Lung microvascular endothelial cell (primary cell): ENCODE data around the gene RYK. TPM values are rescaled to one million over a fixed set of nuclear protein-coding genes. Genes with fewer than 3 reads are reported as not detected.
A peak's percentile ranks its signal among the peaks of the same experiment; 100 is the strongest.
"Not testable (repeated sequence)": the region's sequence is repeated elsewhere in the genome, so short reads cannot be mapped to it uniquely, and the experiment has no call there.

Source experiments
- DNase-seq, 2 donors: peaks; one replicate each; pipeline versions ENCODE4 v3.0.0 to v3.0.0-alpha.2; 2010; ENCODE audit warnings: low read depth in 2 of 2
- total RNA-seq: library from RNA; depleted of rRNA; stranded (reverse); fragments of >200 nt; gene quantifications from 2 replicates; pipeline ENCODE4 v1.2.1, GENCODE V29; 2014

RYK gene
- 61.5 and 99.6 TPM in 2 replicates for total RNA-seq

DNA sequence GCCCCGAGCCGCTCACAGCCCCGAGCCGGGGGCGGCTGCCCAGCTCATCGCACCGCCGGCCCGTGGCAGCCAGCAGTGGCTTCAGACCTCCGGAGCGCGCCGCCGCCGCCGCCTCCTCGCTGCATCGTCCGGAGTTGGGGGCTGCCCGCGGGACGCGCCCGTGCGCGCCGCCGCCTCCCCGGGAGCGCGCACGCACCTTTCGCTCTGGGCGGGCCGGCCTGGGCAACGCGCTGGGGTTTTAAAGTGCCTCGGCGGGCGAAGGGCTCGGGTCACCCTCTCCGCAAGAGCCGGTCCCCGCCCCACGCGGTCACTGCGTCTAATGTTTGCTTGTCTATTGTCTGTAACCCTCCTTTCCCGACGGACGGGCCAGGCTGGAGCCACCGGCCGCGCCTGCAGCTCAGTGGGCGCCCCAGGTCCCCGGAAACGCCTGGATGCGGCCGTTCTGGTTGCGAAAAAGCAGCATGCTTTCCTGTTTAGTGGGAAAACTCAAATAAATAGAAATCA, at the start of gene RYK:
Gene RYK (minus strand): TSS at position 143 of the 504 bp plus-strand sequence. CDS start 205 bp downstream, outside the sequence.
- peak; percentile 82 to 84 for DNase-seq

DNA sequence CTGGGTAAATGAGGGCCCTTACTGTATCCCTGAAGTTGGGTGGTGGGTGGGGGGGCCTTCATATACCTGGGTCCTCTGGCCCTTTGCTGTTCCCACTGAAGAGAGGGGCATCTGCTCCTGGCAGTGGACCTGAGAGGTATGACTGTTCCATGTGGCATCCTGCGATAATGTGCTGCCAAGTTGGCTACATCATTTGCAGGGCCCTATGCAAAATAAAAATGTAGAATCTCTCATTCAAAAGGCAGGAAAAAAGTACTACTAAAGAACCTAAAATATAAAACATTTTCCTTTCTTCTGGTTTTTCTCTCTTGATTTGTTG, 49.2 kb upstream of the RYK start:
- no peak for DNase-seq

GRCh38 chr3:134299185-134299887, 48.7 kb upstream of the RYK start:
- peak in 1 of 2 donors; percentile 39 for DNase-seq

- no peak for DNase-seq
These were observed 47.6 kb upstream of the RYK start for GRCh38 chr3:134298249-134298648.

DNA sequence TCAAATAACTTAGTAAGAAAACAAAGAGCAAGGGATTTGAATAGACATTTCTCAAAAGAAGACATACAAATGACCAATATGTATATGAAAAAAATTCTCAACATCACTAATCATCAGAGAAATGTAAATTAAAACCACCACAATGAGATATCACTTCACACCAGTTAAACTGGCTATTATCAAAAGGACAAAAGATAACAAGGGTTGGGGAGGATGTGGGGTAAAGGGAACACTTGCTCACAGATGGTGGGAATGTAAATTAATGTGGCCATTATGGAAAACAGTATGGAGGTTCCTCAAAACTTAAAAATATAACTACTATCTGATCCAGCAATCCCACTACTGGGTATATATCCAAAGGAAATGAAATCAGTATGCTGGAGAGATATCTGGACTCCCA, 46.0 kb upstream of the RYK start:
- no peak for DNase-seq

- no peak for DNase-seq
These were observed 45.3 kb upstream of the RYK start for GRCh38 chr3:134295930-134296329.

- DNase-seq: no peak
These were observed 43.9 kb upstream of the RYK start for GRCh38 chr3:134294302-134295280.

GRCh38 chr3:134291319-134292254, 40.9 kb upstream of the RYK start:
- DNase-seq: peak in 1 of 2 donors; percentile 23

GRCh38 chr3:134287512-134287911, 36.9 kb upstream of the RYK start:
- DNase-seq: no peak

GRCh38 chr3:134284438-134284837, 33.8 kb upstream of the RYK start:
- no peak for DNase-seq

- no peak for DNase-seq
These were observed 32.0 kb upstream of the RYK start for GRCh38 chr3:134282659-134283047.

DNA sequence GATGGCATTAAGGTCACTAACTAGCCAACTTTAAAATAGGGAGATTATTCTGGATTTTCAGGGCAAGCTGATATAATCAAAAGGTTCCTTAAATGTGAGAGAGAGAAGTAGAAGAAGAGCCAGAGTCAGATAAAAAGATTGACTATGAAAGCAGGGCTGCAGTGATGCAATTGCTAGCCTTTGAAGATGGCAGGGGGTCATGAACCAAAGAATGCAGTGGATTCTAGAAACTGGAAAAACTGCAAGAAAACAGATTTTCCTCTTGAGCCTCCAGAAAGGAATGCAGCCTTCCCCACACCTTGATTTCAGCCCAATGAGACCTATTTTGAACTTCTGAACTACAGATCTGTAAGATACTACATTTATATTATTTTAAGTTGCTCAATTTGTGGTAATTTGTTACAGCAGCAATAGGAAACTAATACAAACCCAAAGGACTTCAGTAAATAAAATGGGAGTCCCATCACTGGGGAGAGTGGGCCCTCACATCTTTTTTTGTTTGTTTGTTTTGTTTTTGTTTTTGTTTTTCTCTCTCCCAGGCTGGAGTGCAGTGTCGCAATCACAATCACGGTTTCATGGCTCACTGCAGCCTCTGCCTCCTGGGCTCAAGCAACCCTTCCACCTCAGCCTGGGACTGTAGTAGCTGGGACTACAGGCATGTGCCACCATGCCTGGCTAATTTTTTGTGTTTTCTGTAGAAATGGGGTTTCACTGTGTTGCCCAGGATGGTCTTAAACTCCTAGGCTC, 31.4 kb upstream of the RYK start:
- no peak for DNase-seq

DNA sequence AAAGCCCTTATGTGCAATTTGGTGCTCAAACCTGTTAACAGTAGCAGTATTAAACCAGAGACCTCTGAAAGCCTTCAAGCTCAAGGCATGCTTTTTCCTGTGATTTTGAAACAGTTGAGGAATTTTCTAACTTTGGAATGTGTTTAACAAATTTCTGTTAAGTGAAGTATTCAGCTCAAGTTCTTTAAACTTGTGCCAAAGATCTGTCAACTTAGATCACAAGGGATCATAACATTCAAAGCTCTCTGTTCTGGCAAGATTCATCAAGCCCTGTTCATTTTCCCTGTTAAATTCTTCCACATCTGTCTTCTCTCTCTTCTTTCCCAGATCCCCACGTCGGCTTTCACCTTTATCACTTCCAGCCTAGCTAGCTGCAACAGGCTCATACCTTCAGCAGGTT, 28.8 kb upstream of the RYK start:
- peak in 1 of 2 donors; percentile 6 for DNase-seq

- DNase-seq: no peak
These were observed 26.5 kb upstream of the RYK start for GRCh38 chr3:134277066-134277660.

DNA sequence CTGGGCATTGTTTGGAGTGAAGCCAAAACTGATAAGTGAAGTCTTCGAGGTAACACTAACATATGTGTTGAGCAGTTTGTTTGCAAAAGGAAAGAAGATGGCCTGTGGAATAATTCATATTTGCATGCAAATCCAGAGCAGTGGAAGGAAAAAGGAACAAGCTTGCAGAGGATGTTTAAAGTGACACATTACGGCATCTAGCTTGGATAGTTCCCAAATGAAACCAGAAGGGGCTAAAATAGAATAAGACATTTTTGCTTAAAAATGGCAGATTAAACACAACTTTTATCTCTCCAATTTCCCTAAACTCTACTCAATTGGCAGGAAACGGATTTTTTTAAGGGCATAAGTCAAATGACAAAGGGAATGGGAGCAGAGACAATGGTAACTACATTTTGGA, 25.4 kb upstream of the RYK start:
- DNase-seq: no peak

GRCh38 chr3:134275110-134275509, 24.5 kb upstream of the RYK start:
- not testable (repeated sequence) for DNase-seq

DNA sequence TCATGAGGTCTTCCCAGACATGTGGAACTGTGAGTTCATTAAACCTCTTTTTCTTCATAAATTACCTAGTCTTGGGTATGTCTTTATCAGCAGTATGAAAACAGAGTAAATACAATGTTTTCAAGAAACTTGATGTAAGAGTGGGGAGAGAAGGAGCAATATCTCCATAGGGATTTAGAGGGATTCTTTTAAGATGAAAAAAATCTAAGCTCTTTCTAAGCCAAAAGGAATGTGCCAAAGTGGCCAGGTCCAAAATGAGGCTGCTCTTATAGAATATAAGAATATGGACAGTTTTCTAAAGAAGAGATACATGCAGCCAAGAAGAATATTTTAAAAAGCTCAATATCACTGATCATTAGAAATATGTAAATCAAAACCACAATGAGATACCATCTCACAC, 23.9 kb upstream of the RYK start:
- DNase-seq: no peak

GRCh38 chr3:134267996-134268395, 17.3 kb upstream of the RYK start:
- no peak for DNase-seq

GRCh38 chr3:134260987-134261386, 10.3 kb upstream of the RYK start:
- DNase-seq: no peak

DNA sequence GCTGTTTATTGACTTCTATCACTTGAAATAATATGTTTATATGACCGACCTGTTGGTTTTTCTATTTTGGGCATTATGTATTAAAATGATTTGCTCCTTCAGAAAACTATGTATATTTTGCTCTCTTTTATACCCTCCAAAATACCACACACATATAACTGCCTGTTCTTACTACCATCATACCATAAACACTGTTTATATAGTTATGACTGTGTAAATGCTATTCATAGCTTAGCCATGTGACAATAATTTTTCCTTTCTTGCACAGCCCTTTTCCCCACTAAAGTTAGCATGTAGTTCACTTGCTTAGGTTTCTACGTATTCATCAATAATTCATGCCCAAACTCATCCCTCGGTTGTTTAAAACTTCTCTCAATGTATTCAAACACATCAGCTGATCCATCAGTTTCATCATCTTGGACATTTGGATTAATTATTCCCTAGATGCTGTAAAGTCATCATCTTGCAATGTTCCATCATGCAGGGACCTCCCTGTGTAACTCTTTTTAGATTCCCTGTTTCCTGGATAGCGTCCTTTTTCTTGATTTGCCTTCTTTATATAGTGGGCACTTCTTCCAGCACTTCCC, 8.2 kb upstream of the RYK start:
- DNase-seq: no peak
